ES-I3 (cell line): ENCODE results near the gene SERPINA12.

Experiments used
- H3K36me3 ChIP-seq: 2 replicates; pipeline ENCODE4 v1.6.1; 2013; ENCODE audit warnings: mild to moderate bottlenecking, low read length, control low read depth, moderate library complexity; ENCODE audit not compliant: insufficient read depth
- H3K4me1 ChIP-seq: 2 replicates; pipeline ENCODE4 v1.6.1; 2013; ENCODE audit warnings: mild to moderate bottlenecking, control low read depth, low read length; ENCODE audit not compliant: insufficient read depth
- H3K9ac ChIP-seq: 2 replicates; pipeline ENCODE4 v1.6.1; 2013; ENCODE audit warnings: low read depth, mild to moderate bottlenecking, low read length, moderate library complexity
- H3K9me3 ChIP-seq: 2 replicates; pipeline ENCODE4 v1.6.1; 2013; ENCODE audit warnings: mild to moderate bottlenecking, low read length, moderate library complexity; ENCODE audit not compliant: control insufficient read depth, insufficient read depth

SERPINA12 gene

GRCh38 chr14:94458558-94459205, 50.6 kb downstream of the SERPINA12 start:
- Histone ChIP-seq H3K36me3 (no peaks in the 10 kb centered on the region), H3K9me3 (no peaks in the 10 kb centered on the region; the same call in none of the 2 replicates), H3K4me1 (no peaks in the 10 kb centered on the region)

DNA sequence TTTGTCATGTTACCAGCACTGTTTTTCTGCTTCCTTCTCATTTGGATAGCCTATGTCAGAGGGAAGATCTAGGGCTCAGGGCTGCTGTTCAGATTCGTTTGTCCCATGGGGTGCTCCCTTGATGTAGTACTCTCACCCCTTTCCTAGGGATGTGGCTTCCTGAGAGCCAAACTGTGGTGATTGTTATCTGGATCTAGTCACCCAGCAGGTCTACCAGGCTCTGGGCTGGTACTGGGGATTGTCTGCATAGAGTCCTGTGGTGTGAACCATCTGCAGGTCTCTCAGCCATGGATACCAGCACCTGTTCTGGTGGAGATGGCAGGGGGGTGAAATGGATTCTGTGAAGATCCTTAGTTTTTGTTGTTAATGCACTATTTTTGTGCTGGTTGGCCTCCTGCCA, 51.2 kb downstream of the SERPINA12 start:
- Histone ChIP-seq H3K36me3 (no peaks in the 10 kb centered on the region), H3K9me3 (no peaks in the 10 kb centered on the region; the same call in none of the 2 replicates), H3K4me1 (no peaks in the 10 kb centered on the region)

More at GRCh38 chr14:94458558-94459205, 50.6 kb downstream of the SERPINA12 start:
- no peak overlapping the region for H3K9ac ChIP-seq

GRCh38 chr14:94455928-94456327, 53.3 kb downstream of the SERPINA12 start:
- Histone ChIP-seq H3K9ac (no peak overlapping the region), H3K4me1 (peaks cover 18% of the 10 kb centered on the region), H3K36me3 (no peaks in the 10 kb centered on the region), H3K9me3 (no peaks in the 10 kb centered on the region; the same call in none of the 2 replicates)

More for the DNA sequence above, 51.2 kb downstream of the SERPINA12 start:
- no peak overlapping the region for H3K9ac ChIP-seq

GRCh38 chr14:94451826-94452225, 57.4 kb downstream of the SERPINA12 start:
- no peaks in the 10 kb centered on the region for H3K36me3 ChIP-seq
- peaks cover 28% of the 10 kb centered on the region for H3K4me1 ChIP-seq
- no peak overlapping the region for H3K9ac ChIP-seq
- H3K9me3 ChIP-seq: no peaks in the 10 kb centered on the region; the same call in 1 of the 2 replicates

DNA sequence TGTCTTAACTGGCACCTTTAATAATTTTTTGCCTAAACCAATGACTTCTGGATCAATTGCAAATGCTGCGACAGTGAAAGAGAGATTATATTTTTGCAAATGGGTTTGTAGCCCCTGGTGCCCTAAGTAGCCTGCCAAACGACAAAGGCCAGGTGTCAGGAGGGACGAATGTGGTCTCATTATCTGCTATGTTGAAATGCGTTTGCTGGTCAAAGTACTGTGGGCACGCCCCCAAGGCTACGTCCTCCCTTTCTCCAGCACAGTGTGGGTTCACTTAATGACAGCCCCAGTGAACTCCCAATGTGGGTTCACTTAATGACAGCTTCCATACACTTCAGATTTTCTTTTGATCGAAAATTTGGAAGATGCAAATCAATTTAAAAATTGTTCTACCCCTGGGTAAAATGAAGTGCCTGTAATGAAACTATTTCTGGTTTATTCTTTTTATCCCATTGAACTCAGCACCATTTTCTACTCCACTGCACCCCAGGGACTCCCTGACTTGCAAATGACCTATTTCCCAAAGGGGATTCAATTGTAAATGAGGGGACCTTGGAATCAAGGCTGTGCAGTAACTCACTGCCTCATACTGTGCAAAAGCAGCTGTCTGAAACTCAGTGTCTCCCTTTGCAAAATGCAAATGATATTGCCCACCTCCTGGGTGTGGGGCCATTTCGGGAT, 58.0 kb downstream of the SERPINA12 start:
- Histone ChIP-seq H3K36me3 (no peaks in the 10 kb centered on the region), H3K9me3 (no peaks in the 10 kb centered on the region), H3K4me1 (peaks cover 28% of the 10 kb centered on the region), H3K9ac (no peak overlapping the region)

- Histone ChIP-seq H3K9ac (no peak overlapping the region), H3K4me1 (peaks cover 28% of the 10 kb centered on the region), H3K36me3 (no peaks in the 10 kb centered on the region), H3K9me3 (no peaks in the 10 kb centered on the region)
Measured at GRCh38 chr14:94450722-94451090, 58.6 kb downstream of the SERPINA12 start.

GRCh38 chr14:94449930-94450329, 59.3 kb downstream of the SERPINA12 start:
- peaks cover 28% of the 10 kb centered on the region for H3K4me1 ChIP-seq
- no peaks in the 10 kb centered on the region for H3K9me3 ChIP-seq
- H3K9ac ChIP-seq: no peak overlapping the region
- no peaks in the 10 kb centered on the region for H3K36me3 ChIP-seq

GRCh38 chr14:94448071-94448808, 61.0 kb downstream of the SERPINA12 start:
- H3K9me3 ChIP-seq: no peaks in the 10 kb centered on the region
- H3K4me1 ChIP-seq: peaks cover 28% of the 10 kb centered on the region
- no peaks in the 10 kb centered on the region for H3K36me3 ChIP-seq
- H3K9ac ChIP-seq: no peak overlapping the region

DNA sequence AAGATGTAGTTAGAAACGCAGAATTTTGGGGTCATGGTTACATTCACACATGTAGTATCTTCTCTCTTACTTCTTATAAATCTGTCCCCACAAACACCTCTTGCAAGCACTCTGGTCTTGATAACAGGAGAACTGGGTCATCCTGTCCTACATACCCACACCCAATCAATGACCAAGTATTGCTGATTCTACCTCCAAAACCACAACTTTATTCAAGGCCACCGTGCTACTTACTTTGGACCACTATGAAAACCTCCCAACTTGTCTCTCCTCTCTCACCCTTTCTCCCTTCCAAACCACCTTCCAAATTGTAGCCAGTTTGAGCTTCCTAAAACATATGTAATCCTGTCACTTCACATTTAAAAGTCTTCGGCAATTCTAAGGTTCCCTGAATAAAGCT, 62.1 kb downstream of the SERPINA12 start:
- peaks cover 22% of the 10 kb centered on the region for H3K4me1 ChIP-seq
- H3K9me3 ChIP-seq: no peaks in the 10 kb centered on the region
- no peak overlapping the region for H3K9ac ChIP-seq
- H3K36me3 ChIP-seq: no peaks in the 10 kb centered on the region

GRCh38 chr14:94446126-94446525, 63.1 kb downstream of the SERPINA12 start:
- Histone ChIP-seq H3K9me3 (no peaks in the 10 kb centered on the region), H3K4me1 (peaks cover 12% of the 10 kb centered on the region), H3K36me3 (no peaks in the 10 kb centered on the region), H3K9ac (no peak overlapping the region)

- Histone ChIP-seq H3K36me3 (no peaks in the 10 kb centered on the region), H3K9ac (no peak overlapping the region), H3K9me3 (no peaks in the 10 kb centered on the region), H3K4me1 (0 out of 2 replicates have a peak, but pooled peaks cover under 1% of the 10 kb centered on the region)
Measured at GRCh38 chr14:94445003-94445402, 64.3 kb downstream of the SERPINA12 start.

DNA sequence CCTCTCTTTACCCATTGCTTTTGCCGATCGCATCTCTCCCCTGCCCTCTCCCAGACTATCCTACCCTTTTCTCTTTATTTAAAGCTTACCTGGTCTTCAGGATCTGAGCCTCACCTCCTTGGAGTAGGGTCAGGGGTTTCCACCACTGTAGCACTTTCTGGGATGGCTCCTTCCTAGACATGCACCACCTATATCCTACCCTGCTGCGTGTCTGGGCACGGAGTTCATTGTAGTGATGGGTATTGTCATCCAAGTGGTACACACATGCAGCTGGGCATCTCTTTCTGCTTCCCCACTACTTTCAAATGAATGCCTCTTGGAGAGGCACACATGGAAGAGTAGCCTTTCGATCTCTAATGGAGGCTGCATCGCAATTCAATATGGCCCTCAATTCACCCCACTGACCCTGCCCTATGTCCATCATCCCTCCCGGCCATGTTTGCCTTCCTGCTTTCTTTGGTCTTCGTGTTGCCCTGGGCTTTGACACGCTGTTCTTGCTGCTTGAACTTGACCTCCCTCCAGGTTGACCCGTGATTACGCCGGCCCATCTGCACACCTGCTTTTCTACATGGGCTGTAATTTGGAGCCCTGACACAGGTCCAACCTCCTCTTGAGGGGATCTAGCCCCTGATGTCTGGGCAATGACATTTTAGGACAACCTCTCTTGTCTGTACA, 67.6 kb downstream of the SERPINA12 start:
- H3K36me3 ChIP-seq: no peaks in the 10 kb centered on the region

DNA sequence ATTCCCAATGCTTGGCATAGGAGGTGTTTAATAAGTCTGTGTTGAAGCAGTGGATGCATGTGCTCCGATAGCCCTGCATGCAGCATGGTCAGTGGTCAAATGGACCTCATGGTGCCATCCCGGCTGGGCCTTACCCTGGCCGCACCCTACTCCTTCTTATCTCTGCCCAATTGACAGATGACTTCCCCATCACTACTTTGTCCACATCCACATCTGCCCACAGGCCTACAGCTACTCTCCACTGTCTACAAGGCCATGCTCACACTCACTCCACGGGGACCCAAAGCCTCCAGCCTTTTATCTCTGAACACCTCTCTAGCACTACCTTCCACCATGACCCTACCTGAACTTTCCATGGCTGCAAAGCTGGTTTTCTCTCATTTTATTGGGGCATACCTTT, 68.1 kb downstream of the SERPINA12 start:
- Histone ChIP-seq H3K4me1 (no peaks in the 10 kb centered on the region), H3K9ac (no peak overlapping the region), H3K36me3 (no peaks in the 10 kb centered on the region), H3K9me3 (no peaks in the 10 kb centered on the region; the same call in 1 of the 2 replicates)

More for the DNA sequence above, 67.6 kb downstream of the SERPINA12 start:
- H3K9ac ChIP-seq: no peak overlapping the region
- H3K9me3 ChIP-seq: no peaks in the 10 kb centered on the region
- H3K4me1 ChIP-seq: no peaks in the 10 kb centered on the region

- Histone ChIP-seq H3K9ac (no peak overlapping the region), H3K9me3 (no peaks in the 10 kb centered on the region; the same call in 1 of the 2 replicates), H3K4me1 (no peaks in the 10 kb centered on the region), H3K36me3 (no peaks in the 10 kb centered on the region)
Measured at GRCh38 chr14:94439453-94440057, 69.7 kb downstream of the SERPINA12 start.
